ENCODE results near the gene LRGUK.

LRGUK gene

GRCh38 chr7:134104166-134104565 lies 23.0 kb upstream of the LRGUK start:
- no peak overlapping the region for H4K91ac ChIP-seq (ENCODE audit: low read length)
- H4K8ac ChIP-seq (ENCODE audit: low read length), result no peak overlapping the region
- H3K9ac ChIP-seq (ENCODE audit: low read length), result no peak overlapping the region
- H3K18ac ChIP-seq (ENCODE audit: low read depth in 1 of 2, low read length in 2 of 2), result no peak overlapping the region
- H3K14ac ChIP-seq (ENCODE audit: low read length in 2 of 2), result no peak overlapping the region
- no peaks in the 10 kb centered on the region for H3K27me3 ChIP-seq (ENCODE audit: control insufficient read depth in 1 of 2, insufficient read depth in 1 of 2, low read length in 2 of 2)
- H2AK5ac ChIP-seq (ENCODE audit: low read length, severe bottlenecking), result no peak overlapping the region
- no peak overlapping the region for H2BK12ac ChIP-seq (ENCODE audit: low read length in 2 of 2)
- no peaks in the 10 kb centered on the region for H3K36me3 ChIP-seq (ENCODE audit: control insufficient read depth in 1 of 2, insufficient read depth in 2 of 2, low read depth in 1 of 2, low read length in 2 of 2)
- H2BK120ac ChIP-seq (ENCODE audit: low read depth, low read length), result no peak overlapping the region
- H3K23ac ChIP-seq (ENCODE audit: low read length in 2 of 2), result no peak overlapping the region
- whole genome bisulfite sequencing, result no CpG with 5 or more reads among the region's 4 CpGs
- H2AFZ ChIP-seq (ENCODE audit: low read depth, low read length), result no peak overlapping the region
- no peaks in the 10 kb centered on the region for H3K9me3 ChIP-seq (ENCODE audit: control insufficient read depth, low read length)
- no peak overlapping the region for H3K4me2 ChIP-seq (ENCODE audit: low read length, poor library complexity, severe bottlenecking)
- DNase-seq, result no peak
- H3K4ac ChIP-seq (ENCODE audit: low read depth in 1 of 2, low read length in 2 of 2), result no peak overlapping the region
- H3K79me1 ChIP-seq (replicated peaks; ENCODE audit: low read length, poor library complexity, severe bottlenecking), result no peaks in the 10 kb centered on the region
- no peaks in the 10 kb centered on the region for H3K4me1 ChIP-seq (ENCODE audit: control insufficient read depth, insufficient read depth, low read depth, low read length)
- no peak overlapping the region for H3K4me3 ChIP-seq (ENCODE audit: insufficient read depth in 1 of 2, low read depth in 1 of 2, low read length in 2 of 2)
- H2BK15ac ChIP-seq (ENCODE audit: low read depth, poor library complexity, severe bottlenecking), result no peak overlapping the region
- no peak overlapping the region for H3K27ac ChIP-seq (ENCODE audit: low read length, poor library complexity, severe bottlenecking)
- no peak overlapping the region for H2BK5ac ChIP-seq (ENCODE audit: low read depth, low read length, poor library complexity, severe bottlenecking)

DNA sequence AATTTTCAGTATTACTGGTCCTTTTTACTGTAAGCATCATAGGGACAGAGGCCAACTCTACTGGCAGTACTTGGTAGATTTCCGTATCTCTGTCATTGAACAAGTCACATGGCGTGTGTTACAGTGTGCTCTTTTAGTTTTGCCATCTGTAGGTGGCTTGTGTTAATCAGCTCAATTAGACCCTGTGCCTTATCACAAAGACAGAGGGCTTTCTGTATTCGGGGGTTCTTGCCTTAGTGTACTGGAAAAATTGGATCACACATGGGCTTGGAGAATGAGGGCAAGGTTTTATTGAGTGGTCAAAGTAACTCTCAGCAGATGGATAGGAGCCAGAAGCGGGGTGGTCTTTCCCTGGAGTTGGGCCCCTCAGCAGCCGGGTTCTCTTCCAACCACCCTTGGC lies 21.3 kb upstream of the LRGUK start:
- Histone ChIP-seq H4K91ac (ENCODE audit: low read length) (no peak overlapping the region), H2BK5ac (ENCODE audit: low read depth, low read length, poor library complexity, severe bottlenecking) (no peak overlapping the region), H3K9ac (ENCODE audit: low read length) (no peak overlapping the region), H2BK120ac (ENCODE audit: low read depth, low read length) (no peak overlapping the region), H2AK5ac (ENCODE audit: low read length, severe bottlenecking) (no peak overlapping the region), H3K14ac (ENCODE audit: low read length in 2 of 2) (no peak overlapping the region), H3K23ac (ENCODE audit: low read length in 2 of 2) (no peak overlapping the region), H3K4me2 (ENCODE audit: low read length, poor library complexity, severe bottlenecking) (no peak overlapping the region), H3K4ac (ENCODE audit: low read depth in 1 of 2, low read length in 2 of 2) (no peak overlapping the region), H3K18ac (ENCODE audit: low read depth in 1 of 2, low read length in 2 of 2) (no peak overlapping the region), H3K4me1 (ENCODE audit: control insufficient read depth, insufficient read depth, low read depth, low read length) (no peaks in the 10 kb centered on the region), H4K8ac (ENCODE audit: low read length) (no peak overlapping the region), H2BK12ac (ENCODE audit: low read length in 2 of 2) (no peak overlapping the region), H2BK15ac (ENCODE audit: low read depth, poor library complexity, severe bottlenecking) (no peak overlapping the region), H2AFZ (ENCODE audit: low read depth, low read length) (no peak overlapping the region), H3K36me3 (ENCODE audit: control insufficient read depth in 1 of 2, insufficient read depth in 2 of 2, low read depth in 1 of 2, low read length in 2 of 2) (no peaks in the 10 kb centered on the region), H3K27ac (ENCODE audit: low read length, poor library complexity, severe bottlenecking) (no peak overlapping the region), H3K4me3 (ENCODE audit: insufficient read depth in 1 of 2, low read depth in 1 of 2, low read length in 2 of 2) (no peak overlapping the region), H3K79me1 (replicated peaks; ENCODE audit: low read length, poor library complexity, severe bottlenecking) (no peaks in the 10 kb centered on the region), H3K27me3 (ENCODE audit: control insufficient read depth in 1 of 2, insufficient read depth in 1 of 2, low read length in 2 of 2) (no peaks in the 10 kb centered on the region), H3K9me3 (ENCODE audit: control insufficient read depth, low read length) (no peaks in the 10 kb centered on the region)
- WGBS, result 86% methylated on average over 5 of the region's 5 CpGs
- DNase-seq, result no peak

DNA sequence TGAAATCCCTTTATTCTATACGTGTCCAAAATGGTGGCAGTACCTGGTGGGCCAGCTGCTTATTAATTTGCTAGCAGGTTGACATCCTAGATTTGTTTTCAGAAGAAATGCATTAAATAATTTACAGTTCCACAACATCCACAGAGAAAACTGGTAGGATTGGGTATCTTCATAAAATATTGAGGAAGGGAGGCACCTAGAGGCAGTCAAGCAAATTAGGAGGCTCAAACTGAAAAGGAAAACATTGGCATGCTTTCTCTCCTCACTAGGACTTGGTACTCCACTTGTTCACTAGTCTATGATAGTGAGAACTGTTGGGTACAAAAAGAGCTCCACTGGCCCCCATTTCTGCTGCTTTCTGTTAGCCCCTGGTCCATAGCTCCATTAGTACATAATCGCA lies 18.3 kb upstream of the LRGUK start:
- H4K91ac ChIP-seq (ENCODE audit: low read length), result no peak overlapping the region
- no peak for DNase-seq
- no peak overlapping the region for H2BK15ac ChIP-seq (ENCODE audit: low read depth, poor library complexity, severe bottlenecking)
- H3K36me3 ChIP-seq (ENCODE audit: control insufficient read depth in 1 of 2, insufficient read depth in 2 of 2, low read depth in 1 of 2, low read length in 2 of 2), result no peaks in the 10 kb centered on the region
- no peaks in the 10 kb centered on the region for H3K9me3 ChIP-seq (ENCODE audit: control insufficient read depth, low read length)
- H3K14ac ChIP-seq (ENCODE audit: low read length in 2 of 2), result no peak overlapping the region
- no peak overlapping the region for H2BK5ac ChIP-seq (ENCODE audit: low read depth, low read length, poor library complexity, severe bottlenecking)
- H2BK12ac ChIP-seq (ENCODE audit: low read length in 2 of 2), result no peak overlapping the region
- H2BK120ac ChIP-seq (ENCODE audit: low read depth, low read length), result no peak overlapping the region
- no peaks in the 10 kb centered on the region for H3K79me1 ChIP-seq (replicated peaks; ENCODE audit: low read length, poor library complexity, severe bottlenecking)
- no peak overlapping the region for H3K27ac ChIP-seq (ENCODE audit: low read length, poor library complexity, severe bottlenecking)
- no peak overlapping the region for H3K9ac ChIP-seq (ENCODE audit: low read length)
- no peak overlapping the region for H3K4me3 ChIP-seq (ENCODE audit: insufficient read depth in 1 of 2, low read depth in 1 of 2, low read length in 2 of 2)
- H3K23ac ChIP-seq (ENCODE audit: low read length in 2 of 2), result no peak overlapping the region
- H3K18ac ChIP-seq (ENCODE audit: low read depth in 1 of 2, low read length in 2 of 2), result no peak overlapping the region
- H3K4me2 ChIP-seq (ENCODE audit: low read length, poor library complexity, severe bottlenecking), result no peak overlapping the region
- 100% methylated on average over 1 of the region's 2 CpGs for WGBS
- H3K4ac ChIP-seq (ENCODE audit: low read depth in 1 of 2, low read length in 2 of 2), result no peak overlapping the region
- H3K27me3 ChIP-seq (ENCODE audit: control insufficient read depth in 1 of 2, insufficient read depth in 1 of 2, low read length in 2 of 2), result no peaks in the 10 kb centered on the region
- no peak overlapping the region for H2AFZ ChIP-seq (ENCODE audit: low read depth, low read length)
- no peak overlapping the region for H4K8ac ChIP-seq (ENCODE audit: low read length)
- H3K4me1 ChIP-seq (ENCODE audit: control insufficient read depth, insufficient read depth, low read depth, low read length), result no peaks in the 10 kb centered on the region
- no peak overlapping the region for H2AK5ac ChIP-seq (ENCODE audit: low read length, severe bottlenecking)

DNA sequence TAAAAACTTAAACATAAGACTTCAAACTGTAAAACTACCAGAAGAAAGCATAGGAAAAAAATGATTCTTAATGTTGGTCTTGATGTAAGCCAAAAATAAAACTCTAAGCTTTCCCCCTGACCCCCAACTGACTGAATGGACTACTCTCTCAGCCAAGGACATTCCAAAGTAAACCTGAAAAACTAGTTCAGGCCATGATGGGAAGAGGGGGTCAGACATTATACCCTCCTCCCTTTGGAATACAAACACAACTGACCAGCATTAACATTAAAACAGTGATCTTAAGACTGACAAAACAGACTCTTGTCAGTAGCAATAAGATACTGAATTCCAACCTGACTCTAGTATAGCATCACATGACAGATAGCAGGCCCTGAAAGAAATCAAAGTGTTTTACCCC lies 13.5 kb upstream of the LRGUK start:
- Histone ChIP-seq H3K27me3 (ENCODE audit: control insufficient read depth in 1 of 2, insufficient read depth in 1 of 2, low read length in 2 of 2) (no peaks in the 10 kb centered on the region), H3K4me2 (ENCODE audit: low read length, poor library complexity, severe bottlenecking) (no peak overlapping the region), H3K4me1 (ENCODE audit: control insufficient read depth, insufficient read depth, low read depth, low read length) (no peaks in the 10 kb centered on the region), H2BK12ac (ENCODE audit: low read length in 2 of 2) (no peak overlapping the region), H2AK5ac (ENCODE audit: low read length, severe bottlenecking) (no peak overlapping the region), H3K18ac (ENCODE audit: low read depth in 1 of 2, low read length in 2 of 2) (no peak overlapping the region), H2BK15ac (ENCODE audit: low read depth, poor library complexity, severe bottlenecking) (no peak overlapping the region), H3K9ac (ENCODE audit: low read length) (no peak overlapping the region), H3K14ac (ENCODE audit: low read length in 2 of 2) (no peak overlapping the region), H3K4ac (ENCODE audit: low read depth in 1 of 2, low read length in 2 of 2) (no peak overlapping the region), H2AFZ (ENCODE audit: low read depth, low read length) (no peak overlapping the region), H3K23ac (ENCODE audit: low read length in 2 of 2) (no peak overlapping the region), H3K9me3 (ENCODE audit: control insufficient read depth, low read length) (no peaks in the 10 kb centered on the region), H2BK5ac (ENCODE audit: low read depth, low read length, poor library complexity, severe bottlenecking) (no peak overlapping the region), H3K27ac (ENCODE audit: low read length, poor library complexity, severe bottlenecking) (no peak overlapping the region), H3K36me3 (ENCODE audit: control insufficient read depth in 1 of 2, insufficient read depth in 2 of 2, low read depth in 1 of 2, low read length in 2 of 2) (no peaks in the 10 kb centered on the region), H2BK120ac (ENCODE audit: low read depth, low read length) (no peak overlapping the region), H3K4me3 (ENCODE audit: insufficient read depth in 1 of 2, low read depth in 1 of 2, low read length in 2 of 2) (no peak overlapping the region), H3K79me1 (replicated peaks; ENCODE audit: low read length, poor library complexity, severe bottlenecking) (no peaks in the 10 kb centered on the region), H4K91ac (ENCODE audit: low read length) (no peak overlapping the region), H4K8ac (ENCODE audit: low read length) (no peak overlapping the region)
- DNase-seq, result no peak

Data from mesenchymal stem cell (in vitro differentiated cells and primary cell).